GM18909 (cell line): ENCODE data around the gene RAB42.
"Not testable (repeated sequence)": the region's sequence is repeated elsewhere in the genome, so short reads cannot be mapped to it uniquely, and the experiment has no call there.

Experiments used
- ATAC-seq: cut with Tn5 transposase; IDR thresholded peaks from one replicate; pipeline ENCODE4 v1.9.1; 2021; ENCODE audit warnings: mild to moderate bottlenecking; ENCODE audit not compliant: unreplicated experiment, poor library complexity

Gene RAB42

DNA sequence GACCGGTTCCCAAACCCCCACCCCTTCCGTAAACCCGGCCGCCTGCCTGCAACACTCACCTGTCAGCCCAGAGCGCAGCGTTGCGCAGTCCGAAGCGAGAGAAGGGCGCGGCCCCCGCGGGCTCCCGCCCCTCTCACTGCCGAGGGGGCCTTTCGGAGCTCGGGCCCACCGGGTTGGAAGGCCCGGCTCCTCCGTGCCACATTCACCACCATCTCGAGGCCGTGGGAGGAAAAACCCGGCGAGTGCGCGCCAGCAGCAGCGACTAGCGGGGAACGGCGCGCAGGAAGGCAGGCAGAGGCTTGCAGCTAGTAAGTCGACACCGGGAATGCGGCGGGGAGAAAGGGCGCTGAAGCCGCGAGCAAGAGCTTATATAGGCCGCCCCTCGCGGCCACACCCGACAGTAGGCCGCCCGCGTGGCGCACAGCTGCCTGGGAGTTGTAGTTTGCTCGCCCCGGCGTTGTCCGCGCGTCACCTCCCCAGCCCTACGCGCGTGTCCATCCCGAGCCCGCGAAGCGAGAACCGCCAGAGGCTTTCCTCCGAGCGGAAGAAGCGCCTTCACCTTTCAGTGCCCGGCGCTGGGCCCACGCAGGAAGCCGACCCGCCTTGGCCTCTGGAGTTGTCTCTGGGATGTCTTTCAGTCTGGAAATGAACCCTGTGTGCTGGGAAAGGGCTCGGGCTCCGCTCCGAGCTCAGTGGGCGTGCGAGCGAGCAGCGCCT is 10.4 kb upstream of the RAB42 start:
- ATAC-seq = peak; percentile 87

DNA sequence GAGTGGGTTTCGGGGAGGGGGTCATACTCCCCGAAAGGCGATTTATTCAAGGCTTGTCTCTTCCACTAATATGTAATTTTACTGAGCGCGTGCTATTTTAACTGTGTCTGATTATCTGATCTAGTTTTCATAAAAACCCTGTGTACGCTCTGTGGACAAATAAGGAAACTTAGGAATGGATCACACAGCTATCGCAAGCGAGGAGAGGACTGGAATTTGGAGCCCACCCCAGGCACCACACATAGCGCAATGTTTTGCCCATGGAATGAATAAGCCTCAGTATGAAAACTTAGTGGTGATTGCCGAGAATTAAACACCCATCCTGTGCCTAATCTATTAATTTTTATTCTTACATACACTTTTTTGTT is 9.8 kb upstream of the RAB42 start:
- ATAC-seq = no peak

DNA sequence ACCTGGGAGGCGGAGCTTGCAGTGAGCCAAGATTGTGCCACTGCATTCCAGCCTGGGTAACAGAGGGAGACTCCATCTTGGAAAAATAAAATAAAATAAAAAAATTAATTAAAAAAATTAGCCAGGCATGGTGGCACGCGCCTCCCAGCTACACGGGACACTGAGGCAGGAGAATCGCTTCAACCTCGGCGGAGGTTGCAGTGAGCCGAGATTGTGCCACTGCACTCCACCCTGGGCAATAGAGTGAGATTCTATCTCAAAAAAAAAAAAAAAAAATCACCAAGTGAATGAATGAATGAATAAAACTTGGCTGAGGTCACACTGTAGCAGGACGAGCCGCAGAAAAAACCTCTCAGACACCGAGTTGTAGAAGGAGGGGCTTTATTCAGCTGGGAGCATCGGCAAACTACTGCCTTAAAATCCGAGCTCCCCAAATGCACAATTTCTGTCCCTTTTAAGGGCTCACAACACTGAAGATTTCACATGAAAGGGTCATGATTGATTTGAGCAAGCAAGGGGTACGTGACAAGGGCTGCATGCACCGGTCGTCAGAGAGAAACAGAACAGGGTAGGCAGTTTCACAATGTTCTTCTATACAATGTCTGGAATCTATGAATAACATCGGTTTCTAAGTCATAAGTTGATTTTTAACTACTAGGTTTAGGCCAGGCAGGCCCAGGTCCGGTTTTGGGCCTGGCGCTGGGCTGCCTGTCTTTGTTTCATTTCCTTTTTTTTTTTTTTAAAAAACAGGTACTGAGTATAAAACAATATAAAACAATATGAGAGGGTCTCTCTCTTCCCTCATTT is 5.3 kb upstream of the RAB42 start:
- ATAC-seq = not testable (repeated sequence)

DNA sequence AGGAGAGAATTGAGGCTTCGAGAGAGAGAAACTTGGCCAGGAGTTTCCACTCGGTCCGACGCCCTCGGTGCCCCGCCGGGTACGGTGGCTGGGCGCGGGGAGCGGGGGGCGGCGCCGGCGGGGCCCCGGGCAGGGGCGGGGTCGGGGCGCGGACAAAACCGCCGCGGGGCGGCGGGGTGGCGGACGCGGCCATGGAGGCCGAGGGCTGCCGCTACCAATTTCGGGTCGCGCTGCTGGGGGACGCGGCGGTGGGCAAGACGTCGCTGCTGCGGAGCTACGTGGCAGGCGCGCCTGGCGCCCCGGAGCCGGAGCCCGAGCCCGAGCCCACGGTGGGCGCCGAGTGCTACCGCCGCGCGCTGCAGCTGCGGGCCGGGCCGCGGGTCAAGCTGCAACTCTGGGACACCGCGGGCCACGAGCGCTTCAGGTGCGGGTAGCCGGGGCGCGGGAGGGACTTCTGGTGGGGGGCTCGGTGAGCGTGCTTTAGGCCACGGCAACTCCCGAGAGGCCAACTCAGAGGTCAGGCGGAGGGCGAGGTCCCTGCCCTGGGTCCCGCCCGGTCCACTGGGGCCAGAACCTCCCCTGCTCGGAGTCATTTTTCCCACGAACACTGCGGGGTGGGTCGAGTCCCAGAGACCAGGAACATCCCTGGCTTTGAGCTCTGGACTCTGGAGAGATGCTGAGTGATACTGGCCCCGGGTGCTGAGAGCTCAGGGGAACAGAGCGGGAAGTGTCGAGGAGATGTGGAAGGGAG is 431 bp downstream of the RAB42 start:
- peak; percentile 55 for ATAC-seq

DNA sequence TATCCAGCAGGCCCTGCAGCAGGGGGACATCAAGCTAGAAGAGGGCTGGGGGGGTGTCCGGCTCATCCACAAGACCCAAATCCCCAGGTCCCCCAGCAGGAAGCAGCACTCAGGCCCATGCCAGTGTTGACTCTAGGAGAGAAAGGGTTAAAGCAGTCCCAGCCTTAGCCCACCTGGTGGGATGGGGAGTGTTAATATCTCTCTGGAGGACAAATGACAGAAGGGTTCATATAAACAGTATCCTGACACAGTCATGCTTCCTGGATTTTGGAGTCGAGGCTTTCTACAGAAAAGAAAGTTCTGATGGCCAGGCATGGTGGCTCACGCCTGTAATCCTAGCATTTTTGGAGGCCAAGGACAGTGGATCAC is 1.9 kb downstream of the RAB42 start:
- not testable (repeated sequence) for ATAC-seq

DNA sequence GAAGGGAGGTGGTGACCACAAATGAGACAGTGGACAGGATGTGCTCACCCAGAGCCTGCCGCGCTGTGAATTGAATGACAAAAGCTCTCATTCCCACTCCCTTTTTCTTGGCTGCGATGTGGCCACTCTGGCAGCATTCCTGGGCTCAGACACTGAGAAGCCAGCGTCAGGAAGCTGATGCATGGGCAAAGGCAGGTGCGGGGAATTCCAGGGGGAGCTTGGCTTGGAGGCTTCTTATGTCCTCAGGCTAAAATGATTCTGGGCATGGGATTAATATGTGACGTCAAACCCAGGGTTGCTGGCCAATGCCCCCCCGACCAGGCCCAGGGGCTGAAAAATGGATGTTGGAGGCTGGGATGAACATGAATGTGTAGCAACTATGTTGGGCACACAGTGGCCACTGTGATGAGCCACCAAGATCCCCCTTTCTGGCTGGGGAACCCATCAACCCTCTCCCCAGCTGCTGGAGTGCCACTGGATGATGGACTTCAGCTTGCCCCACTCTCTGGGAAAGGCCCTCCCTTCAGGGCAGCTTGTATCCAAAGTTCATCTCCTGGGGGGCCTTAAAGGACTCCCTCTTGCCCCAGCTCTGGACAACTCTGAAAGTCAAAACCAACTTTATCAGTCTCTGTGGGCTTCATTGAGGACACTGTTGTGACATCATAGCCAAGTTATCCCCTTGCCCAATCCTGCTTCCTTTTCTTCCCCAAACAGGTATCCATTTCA is 2.8 kb downstream of the RAB42 start:
- ATAC-seq = not testable (repeated sequence)

DNA sequence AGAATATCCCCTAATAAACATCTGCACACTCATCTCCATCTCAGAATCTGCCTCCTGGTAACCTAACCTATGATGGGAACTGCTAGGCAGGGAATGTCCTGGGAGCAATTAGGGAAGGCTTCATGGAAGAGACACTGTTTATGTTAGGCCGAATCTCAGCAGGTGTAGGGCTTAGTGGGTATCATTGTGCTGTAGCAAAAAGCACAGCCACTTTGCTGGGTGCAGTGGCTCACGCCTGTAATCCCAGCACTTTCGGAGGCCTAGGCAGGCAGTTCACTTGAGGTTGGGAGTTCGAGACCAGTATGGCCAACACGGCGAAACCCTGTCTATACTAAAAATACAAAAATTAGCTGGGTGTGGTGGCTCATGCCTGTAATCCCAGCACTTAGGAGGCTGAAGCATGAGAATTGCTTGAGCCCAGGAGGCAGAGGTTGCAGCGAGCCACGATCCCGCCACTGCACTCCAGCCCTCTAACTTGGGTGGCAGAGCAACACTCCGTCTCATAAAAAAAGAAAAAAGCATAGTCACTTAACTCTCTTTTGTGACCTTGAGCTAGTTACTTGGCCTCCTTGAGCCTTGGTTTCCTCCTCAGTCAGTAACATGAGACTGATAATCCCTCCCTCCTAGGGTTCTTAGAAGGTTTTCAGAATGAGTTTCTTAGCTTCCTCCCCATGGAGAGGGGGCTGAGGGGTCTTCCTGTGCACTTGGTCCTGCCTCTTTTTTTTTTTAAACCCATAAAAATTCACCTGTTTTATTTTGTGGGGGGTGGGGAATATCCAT is 3.5 kb downstream of the RAB42 start:
- no peak for ATAC-seq

DNA sequence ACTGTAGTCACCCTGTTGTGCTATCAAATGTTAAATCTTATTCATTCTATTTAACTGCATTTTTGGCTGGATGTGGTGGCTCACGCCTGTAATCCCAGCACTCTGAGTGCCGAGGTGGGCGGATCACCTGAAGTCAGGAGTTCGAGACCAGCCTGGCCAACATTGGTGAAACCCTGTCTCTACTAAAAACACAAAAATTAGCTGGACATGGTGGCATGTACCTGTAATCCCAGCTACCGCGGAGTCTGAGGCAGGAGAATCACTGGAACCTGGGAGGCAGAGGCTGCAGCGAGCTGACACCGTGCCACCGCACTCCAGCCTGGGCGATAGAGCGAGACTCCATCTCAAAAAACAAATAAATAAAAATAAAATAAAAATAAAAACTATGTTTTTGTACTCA is 4.2 kb downstream of the RAB42 start:
- ATAC-seq = not testable (repeated sequence)

DNA sequence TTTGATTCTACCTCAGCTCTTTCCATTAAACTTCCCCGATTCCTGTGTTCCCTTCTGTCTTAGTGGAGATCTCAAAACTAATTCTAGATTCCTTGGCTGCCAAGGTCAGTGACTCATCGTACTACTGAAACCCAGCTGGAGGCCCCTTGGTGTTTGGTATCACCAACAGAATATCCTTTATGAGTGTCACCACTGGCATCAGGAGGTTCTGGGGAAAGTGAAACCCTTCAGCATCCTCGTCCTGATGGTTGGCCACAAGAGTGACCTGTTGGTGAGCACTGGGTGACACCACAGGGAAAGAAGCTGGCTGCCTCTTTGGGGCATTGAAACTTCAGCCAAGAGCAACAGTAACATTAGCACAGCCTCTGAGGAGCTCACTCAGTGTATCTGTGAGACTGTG is 9.6 kb downstream of the RAB42 start:
- ATAC-seq = no peak

DNA sequence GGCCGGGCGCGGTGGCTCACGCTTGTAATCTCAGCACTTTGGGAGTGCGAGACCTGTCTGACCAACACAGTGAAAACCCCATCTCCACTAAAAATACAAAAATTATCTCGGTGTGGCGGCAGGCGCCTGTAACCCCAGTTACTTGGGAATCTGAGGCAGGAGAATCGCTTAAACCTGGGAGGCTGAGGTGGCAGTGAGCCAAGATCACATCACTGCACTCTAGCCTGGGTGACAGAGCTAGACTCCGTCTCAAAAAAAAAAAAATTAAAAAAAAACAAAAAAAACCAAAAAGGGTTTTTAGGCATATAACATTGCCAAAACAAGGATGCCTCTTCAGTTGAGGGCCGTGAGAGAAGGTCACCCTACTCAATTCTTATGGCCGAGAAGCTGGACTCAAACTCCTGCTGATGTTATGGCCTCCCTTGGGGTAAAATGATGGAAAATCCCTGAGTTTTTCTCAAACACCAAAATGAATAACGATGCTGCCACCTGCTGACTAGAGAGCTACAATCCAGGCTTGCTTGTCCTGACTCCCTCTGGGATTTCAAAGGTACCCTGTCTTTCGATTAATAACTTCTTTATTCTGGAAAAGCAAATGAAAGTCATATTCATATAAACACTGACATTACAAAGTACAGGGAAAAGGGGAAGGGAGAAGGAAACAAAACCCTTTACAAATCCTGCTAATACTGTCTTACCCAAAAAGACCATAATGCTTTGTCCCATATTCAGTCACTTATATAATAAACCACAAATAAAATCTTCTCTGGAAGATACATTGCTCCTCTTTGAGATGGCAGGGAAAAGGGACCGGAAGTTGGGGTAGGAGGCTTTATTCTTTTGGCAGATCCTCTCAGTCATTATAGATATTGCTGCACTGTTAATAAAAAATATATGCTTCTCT is 10.7 kb downstream of the RAB42 start:
- no peak for ATAC-seq

DNA sequence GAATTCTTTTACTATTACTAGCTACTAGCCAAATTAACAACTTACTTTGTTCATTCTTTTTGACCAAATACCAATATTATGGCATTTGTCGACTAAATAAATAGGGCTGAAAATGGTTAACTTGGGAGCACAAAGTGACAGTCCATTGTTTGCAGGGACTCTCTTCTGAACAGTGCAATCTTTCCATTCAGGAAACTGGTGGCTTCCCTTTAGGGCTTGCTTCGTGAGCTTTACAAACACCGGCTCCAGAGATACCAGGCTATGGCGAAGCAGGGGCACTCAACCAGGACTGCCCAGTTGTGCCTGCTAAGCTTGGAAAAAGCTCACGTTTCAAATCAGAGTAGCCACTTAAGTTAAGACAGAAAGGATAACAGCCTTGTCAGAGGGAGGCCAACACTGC is 12.3 kb downstream of the RAB42 start:
- ATAC-seq = no peak

DNA sequence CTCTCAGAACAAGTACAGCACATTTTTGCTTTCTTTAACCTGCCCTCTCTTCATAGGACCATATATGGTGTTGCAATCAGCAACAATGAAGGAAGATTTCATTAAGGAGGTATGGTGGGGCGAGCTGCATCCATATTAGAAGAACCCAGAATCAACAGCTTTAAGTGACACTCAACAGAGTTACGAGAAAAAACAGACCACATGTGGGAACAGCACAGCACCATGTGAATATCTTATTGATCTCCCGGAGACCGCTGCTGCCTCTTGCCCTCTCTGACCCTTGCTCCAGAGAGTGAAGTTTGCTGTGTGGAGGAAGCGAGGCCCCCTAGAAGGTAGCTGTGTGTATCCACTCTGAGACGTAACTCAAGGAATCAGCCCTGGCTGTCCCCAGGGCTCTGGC is 12.9 kb downstream of the RAB42 start:
- ATAC-seq = no peak

DNA sequence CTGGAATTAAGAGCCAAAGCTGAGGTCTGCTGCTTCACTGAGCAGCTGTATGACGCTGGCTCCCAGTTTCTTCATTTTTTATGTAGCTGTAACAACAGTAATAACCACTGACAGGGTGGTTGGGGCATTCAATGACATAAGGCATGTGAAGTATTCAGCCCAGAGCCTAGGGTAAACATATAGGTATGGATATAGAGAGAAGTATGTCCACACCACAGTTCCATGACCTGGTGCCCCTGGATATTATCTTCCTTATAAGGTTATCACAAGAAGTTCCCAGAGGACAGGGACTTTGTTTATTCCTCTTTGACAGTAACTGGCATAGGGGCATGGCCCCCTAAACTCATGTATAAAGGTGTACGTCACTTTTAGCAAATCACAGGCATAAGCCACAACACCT is 14.7 kb downstream of the RAB42 start:
- no peak for ATAC-seq

DNA sequence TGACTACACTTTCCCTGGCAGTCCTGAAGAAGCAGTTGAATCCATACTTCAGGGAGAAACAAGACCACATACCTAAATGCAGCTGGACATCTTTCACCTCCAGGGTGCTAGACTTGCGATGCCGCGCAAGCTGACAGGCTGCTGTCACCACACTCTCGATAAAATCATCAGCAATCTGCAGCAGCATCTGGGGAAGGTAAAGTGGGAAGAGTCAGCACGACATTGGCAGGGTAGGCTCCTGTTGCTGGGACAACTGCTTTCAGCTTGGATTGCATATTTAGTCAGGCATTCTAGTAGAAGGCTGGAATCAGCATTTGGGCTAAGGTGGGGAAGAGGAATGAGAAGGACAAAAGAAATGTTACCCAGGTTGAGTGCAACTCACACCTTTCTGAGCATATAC is 21.1 kb downstream of the RAB42 start:
- no peak for ATAC-seq

DNA sequence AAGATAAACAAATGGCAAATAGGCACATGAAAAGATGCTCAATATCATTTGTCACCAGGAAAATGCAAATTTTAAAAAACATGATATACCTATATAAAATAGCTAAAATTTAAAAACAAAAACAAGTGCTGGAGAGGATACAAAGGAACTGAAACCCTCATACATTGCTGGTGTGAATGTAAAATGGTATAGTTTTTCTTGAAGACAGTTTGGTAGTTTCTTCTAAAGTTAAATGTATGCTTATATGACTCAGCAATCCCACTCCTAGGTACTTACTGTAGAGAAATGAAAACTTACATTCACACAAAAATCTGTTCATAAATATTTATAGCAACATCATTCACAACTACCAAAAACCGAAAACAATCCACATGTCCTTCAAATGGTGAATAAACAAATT is 39.6 kb downstream of the RAB42 start:
- ATAC-seq = no peak

DNA sequence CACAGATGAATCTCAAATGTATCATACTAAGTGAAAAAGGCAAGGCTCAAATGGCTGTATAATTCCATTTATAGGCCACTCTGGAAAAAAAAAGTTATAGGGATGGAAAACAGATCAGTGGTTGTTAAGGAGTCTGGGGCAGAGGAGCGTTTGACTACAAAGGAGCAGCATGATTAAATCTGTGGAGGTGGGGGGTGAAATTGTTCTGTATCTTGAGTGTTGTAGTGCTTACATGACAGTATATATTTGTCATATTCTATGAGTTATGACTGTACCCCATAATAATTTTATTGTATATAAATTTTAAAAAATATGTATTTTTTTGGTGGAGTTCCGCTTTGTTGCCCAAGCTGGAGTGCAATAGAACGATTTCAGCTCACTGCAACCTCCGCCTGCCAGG is 40.5 kb downstream of the RAB42 start:
- ATAC-seq = no peak

DNA sequence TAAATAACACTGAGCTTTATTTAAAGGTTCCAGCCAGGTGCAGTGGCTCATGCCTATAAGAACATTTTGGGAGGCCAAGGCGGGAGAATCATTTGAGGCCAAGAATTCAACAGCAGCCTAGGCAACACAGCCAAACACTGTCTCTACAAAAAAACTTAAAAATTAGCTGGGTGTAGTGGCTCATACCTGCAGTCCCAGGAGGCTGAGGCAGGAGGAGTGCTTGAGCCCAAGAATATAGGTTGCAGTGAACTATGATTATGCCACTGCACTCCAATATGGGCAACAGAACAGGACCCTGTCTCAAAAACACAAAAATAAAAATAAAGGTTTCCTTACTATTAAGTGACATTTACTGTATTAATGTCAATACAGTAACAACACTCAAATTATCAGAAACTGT is 48.7 kb downstream of the RAB42 start:
- no peak for ATAC-seq

DNA sequence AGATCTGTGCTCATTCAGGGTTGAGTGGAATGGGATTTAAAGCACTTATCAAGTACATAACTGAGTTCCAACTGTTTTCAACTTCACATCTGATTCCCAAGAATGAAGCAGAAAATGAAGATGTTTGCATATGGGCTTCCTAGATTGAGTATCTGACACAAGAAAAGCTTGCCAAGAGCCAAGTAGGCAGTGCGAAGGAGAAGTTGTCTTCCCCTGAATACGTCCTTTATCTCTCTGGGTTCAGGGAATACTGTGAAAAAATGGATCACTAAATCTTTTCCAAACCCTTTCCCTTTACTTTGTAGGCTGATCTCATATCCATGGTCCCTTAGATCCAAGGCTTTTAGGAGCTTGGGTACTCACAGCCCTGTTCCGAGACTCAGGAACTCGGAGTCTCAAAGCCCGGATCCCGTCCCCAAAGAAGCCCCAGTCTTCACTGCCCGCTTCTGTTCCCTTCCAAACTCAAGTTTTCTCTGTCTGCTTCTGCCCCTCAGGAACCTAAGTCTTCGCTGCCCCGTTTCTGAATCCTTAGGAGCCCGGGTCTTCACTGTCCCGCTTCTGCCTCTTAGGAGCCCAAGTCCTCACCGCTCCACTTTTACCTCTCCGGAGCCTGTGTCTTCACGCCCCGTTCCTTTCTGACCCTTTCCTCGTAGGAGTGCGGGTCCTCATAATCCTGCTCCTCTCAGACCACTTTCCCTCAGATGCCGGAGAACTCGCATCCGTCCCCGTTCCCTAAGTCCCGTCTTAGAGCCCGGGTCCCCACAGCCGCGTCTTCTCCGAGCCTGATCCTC is 50.2 kb downstream of the RAB42 start:
- peak; percentile 20 for ATAC-seq
